HEK293 (cell line): Measurements from ENCODE around the gene NFATC2IP.
A peak's percentile ranks its signal among the peaks of the same experiment; 100 is the strongest.

Experiments
- BCL11B ChIP-seq: fragments of 450-650 bp; formaldehyde crosslinking; IDR thresholded peaks from 2 replicates; pipeline ENCODE4 v1.5.1; 2016; ENCODE audit warnings: low read depth, missing biosample characterization, missing genetic modification characterization
- ELK4 ChIP-seq: IDR thresholded peaks from 2 replicates; pipeline ENCODE4 v1.6.1; 2011; ENCODE audit warnings: mild to moderate bottlenecking, low read depth, low read length, borderline replicate concordance
- GLIS1 ChIP-seq: fragments of 450-650 bp; formaldehyde crosslinking; IDR thresholded peaks from 2 replicates; pipeline ENCODE4 v1.5.1; 2016; ENCODE audit warnings: missing biosample characterization, missing genetic modification characterization
- GLIS2 ChIP-seq: fragments of 450-650 bp; formaldehyde crosslinking; IDR thresholded peaks from 2 replicates; pipeline ENCODE4 v1.5.1; 2016; ENCODE audit warnings: missing biosample characterization, missing genetic modification characterization
- KLF10 ChIP-seq: fragments of 450-650 bp; IDR thresholded peaks from 2 replicates; pipeline ENCODE4 v1.5.1; 2018; ENCODE audit warnings: missing biosample characterization, mild to moderate bottlenecking, missing genetic modification characterization
- KLF8 ChIP-seq: fragments of 450-650 bp; formaldehyde crosslinking; IDR thresholded peaks from 2 replicates; pipeline ENCODE4 v1.5.1; 2016; ENCODE audit warnings: missing biosample characterization, missing genetic modification characterization
- TCF7L2 ChIP-seq: IDR thresholded peaks from 2 replicates; pipeline ENCODE4 v1.6.1; 2011; ENCODE audit warnings: low read depth, mild to moderate bottlenecking, inconsistent platforms, low read length, moderate library complexity, borderline replicate concordance
- YY1 ChIP-seq: fragments of 450-650 bp; formaldehyde crosslinking; IDR thresholded peaks from 2 replicates; pipeline ENCODE4 v1.5.1; 2018; ENCODE audit warnings: missing biosample characterization, missing genetic modification characterization
- ZBTB8A ChIP-seq: fragments of 450-650 bp; formaldehyde crosslinking; IDR thresholded peaks from 2 replicates; pipeline ENCODE4 v1.5.1; 2016; ENCODE audit warnings: missing biosample characterization, missing genetic modification characterization
- ZNF114 ChIP-seq: fragments of 450-650 bp; formaldehyde crosslinking; IDR thresholded peaks from 2 replicates; pipeline ENCODE4 v1.5.0; 2017; ENCODE audit warnings: missing biosample characterization, missing genetic modification characterization
- ZNF132 ChIP-seq: fragments of 450-650 bp; formaldehyde crosslinking; IDR thresholded peaks from 2 replicates; pipeline ENCODE4 v1.5.1; 2017; ENCODE audit warnings: missing biosample characterization, missing genetic modification characterization, borderline replicate concordance
- ZNF133 ChIP-seq: fragments of 450-650 bp; formaldehyde crosslinking; IDR thresholded peaks from 2 replicates; pipeline ENCODE4 v1.5.1; 2016; ENCODE audit warnings: missing biosample characterization, missing genetic modification characterization
- ZNF221 ChIP-seq: fragments of 450-650 bp; formaldehyde crosslinking; IDR thresholded peaks from 2 replicates; pipeline ENCODE4 v1.5.1; 2017; ENCODE audit warnings: missing biosample characterization, missing genetic modification characterization, borderline replicate concordance
- ZNF26 ChIP-seq: fragments of 450-650 bp; formaldehyde crosslinking; IDR thresholded peaks from 2 replicates; pipeline ENCODE4 v1.5.1; 2016; ENCODE audit warnings: missing biosample characterization, missing genetic modification characterization
- ZNF423 ChIP-seq: fragments of 450-650 bp; formaldehyde crosslinking; IDR thresholded peaks from 2 replicates; pipeline ENCODE4 v1.5.1; 2016; ENCODE audit warnings: missing biosample characterization, missing genetic modification characterization
- ZNF48 ChIP-seq: fragments of 450-650 bp; formaldehyde crosslinking; IDR thresholded peaks from 2 replicates; pipeline ENCODE4 v1.5.1; 2016; ENCODE audit warnings: missing biosample characterization, missing genetic modification characterization
- ZNF529 ChIP-seq: fragments of 450-650 bp; formaldehyde crosslinking; IDR thresholded peaks from 2 replicates; pipeline ENCODE4 v1.5.1; 2017; ENCODE audit warnings: missing genetic modification characterization, missing biosample characterization; ENCODE audit not compliant: insufficient replicate concordance
- ZSCAN16 ChIP-seq: fragments of 450-650 bp; formaldehyde crosslinking; IDR thresholded peaks from 2 replicates; pipeline ENCODE4 v1.5.1; 2016; ENCODE audit warnings: missing biosample characterization, missing genetic modification characterization
- ZXDB ChIP-seq: fragments of 450-650 bp; formaldehyde crosslinking; IDR thresholded peaks from 2 replicates; pipeline ENCODE4 v1.5.1; 2016; ENCODE audit warnings: missing biosample characterization, missing genetic modification characterization
- TF ChIP-seq, protein P1 (sequence below): fragments of 450-650 bp; formaldehyde crosslinking; IDR thresholded peaks from 2 replicates; pipeline ENCODE4 v1.5.1; 2016; ENCODE audit warnings: missing biosample characterization, missing genetic modification characterization
- TF ChIP-seq, protein P2 (sequence below): fragments of 450-650 bp; formaldehyde crosslinking; IDR thresholded peaks from 2 replicates; pipeline ENCODE4 v1.5.1; 2016; ENCODE audit warnings: missing biosample characterization, missing genetic modification characterization
- TF ChIP-seq, protein P3 (sequence below): fragments of 450-650 bp; formaldehyde crosslinking; IDR thresholded peaks from 2 replicates; pipeline ENCODE4 v1.5.1; 2016; ENCODE audit warnings: missing biosample characterization, missing genetic modification characterization

NFATC2IP gene

DNA sequence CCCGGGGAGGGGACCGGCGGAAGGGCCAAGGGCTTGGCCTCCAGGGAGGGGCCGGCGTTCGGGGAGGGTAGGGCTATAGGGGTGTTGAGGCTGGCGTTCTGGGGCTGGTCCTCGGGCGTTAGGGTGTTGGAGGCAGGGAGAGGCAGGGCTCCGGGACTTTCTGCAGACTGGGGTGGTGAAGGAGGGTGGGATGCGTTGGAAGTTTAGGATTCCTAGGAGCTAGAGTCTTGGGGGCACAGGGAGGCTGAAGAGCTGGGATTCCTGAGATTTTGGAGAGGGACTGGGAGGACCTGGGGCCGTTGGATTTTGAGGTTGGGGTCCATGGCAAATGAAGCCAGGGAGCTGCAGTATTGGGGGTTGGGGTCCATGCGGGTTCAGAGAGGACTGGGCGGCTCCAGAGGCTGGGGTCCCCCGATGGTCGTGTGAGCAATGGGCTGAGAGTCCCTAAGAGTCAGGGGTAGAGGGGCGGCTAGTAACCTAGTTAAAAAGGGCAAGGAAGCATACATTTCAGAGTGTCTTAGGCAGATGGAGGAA lies 740 bp downstream of the NFATC2IP start (continued):
- TF ChIP-seq ZNF529 (tag by site-specific recombination) (no peak), GLIS2 (tag by site-specific recombination) (no peak; the same call in 1 of the 2 replicates), ELK4 (no peak), ZBTB8A (peak; percentile 61), KLF10 (tag by site-specific recombination) (no peak), ZXDB (tag by site-specific recombination) (no peak), GLIS1 (tag by site-specific recombination) (no peak), ZSCAN16 (no peak), ZNF423 (tag by site-specific recombination) (no peak), KLF8 (0 out of 2 replicates have a peak, but pooled peaks have one; percentile 16), ZNF48 (tag by site-specific recombination) (no peak), ZNF26 (tag by site-specific recombination) (no peak), ZNF132 (no peak), TCF7L2 (no peak), ZNF114 (tag by site-specific recombination) (no peak), ZNF221 (tag by site-specific recombination) (no peak), ZNF133 (tag by site-specific recombination) (no peak), BCL11B (no peak), YY1 (tag by site-specific recombination) (no peak)
- TF ChIP-seq, protein P1, sequence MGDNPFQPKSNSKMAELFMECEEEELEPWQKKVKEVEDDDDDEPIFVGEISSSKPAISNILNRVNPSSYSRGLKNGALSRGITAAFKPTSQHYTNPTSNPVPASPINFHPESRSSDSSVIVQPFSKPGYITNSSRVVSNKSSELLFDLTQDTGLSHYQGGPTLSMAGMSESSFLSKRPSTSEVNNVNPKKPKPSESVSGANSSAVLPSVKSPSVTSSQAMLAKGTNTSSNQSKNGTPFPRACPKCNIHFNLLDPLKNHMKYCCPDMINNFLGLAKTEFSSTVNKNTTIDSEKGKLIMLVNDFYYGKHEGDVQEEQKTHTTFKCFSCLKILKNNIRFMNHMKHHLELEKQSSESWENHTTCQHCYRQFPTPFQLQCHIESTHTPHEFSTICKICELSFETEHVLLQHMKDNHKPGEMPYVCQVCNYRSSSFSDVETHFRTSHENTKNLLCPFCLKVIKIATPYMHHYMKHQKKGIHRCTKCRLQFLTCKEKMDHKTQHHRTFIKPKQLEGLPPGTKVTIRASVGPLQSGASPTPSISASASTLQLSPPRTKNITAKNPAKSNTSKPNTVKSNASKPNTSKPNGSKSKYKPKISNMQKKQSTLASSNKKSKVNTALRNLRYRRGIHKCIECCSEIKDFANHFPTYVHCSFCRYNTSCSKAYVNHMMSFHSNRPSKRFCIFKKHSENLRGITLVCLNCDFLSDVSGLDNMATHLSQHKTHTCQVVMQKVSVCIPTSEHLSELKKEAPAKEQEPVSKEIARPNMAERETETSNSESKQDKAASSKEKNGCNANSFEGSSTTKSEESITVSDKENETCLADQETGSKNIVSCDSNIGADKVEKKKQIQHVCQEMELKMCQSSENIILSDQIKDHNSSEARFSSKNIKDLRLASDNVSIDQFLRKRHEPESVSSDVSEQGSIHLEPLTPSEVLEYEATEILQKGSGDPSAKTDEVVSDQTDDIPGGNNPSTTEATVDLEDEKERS (tag by site-specific recombination), result no peak
- TF ChIP-seq, protein P2, sequence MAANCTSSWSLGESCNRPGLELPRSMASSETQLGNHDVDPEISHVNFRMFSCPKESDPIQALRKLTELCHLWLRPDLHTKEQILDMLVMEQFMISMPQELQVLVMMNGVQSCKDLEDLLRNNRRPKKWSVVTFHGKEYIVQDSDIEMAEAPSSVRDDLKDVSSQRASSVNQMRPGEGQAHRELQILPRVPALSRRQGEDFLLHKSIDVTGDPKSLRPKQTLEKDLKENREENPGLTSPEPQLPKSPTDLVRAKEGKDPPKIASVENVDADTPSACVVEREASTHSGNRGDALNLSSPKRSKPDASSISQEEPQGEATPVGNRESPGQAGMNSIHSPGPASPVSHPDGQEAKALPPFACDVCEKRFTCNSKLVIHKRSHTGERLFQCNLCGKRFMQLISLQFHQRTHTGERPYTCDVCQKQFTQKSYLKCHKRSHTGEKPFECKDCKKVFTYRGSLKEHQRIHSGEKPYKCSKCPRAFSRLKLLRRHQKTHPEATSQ (tag by site-specific recombination), result no peak
- TF ChIP-seq, protein P3, sequence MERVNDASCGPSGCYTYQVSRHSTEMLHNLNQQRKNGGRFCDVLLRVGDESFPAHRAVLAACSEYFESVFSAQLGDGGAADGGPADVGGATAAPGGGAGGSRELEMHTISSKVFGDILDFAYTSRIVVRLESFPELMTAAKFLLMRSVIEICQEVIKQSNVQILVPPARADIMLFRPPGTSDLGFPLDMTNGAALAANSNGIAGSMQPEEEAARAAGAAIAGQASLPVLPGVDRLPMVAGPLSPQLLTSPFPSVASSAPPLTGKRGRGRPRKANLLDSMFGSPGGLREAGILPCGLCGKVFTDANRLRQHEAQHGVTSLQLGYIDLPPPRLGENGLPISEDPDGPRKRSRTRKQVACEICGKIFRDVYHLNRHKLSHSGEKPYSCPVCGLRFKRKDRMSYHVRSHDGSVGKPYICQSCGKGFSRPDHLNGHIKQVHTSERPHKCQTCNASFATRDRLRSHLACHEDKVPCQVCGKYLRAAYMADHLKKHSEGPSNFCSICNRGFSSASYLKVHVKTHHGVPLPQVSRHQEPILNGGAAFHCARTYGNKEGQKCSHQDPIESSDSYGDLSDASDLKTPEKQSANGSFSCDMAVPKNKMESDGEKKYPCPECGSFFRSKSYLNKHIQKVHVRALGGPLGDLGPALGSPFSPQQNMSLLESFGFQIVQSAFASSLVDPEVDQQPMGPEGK, result peak; percentile 81
